Ascending aorta (tissue), 2 donors: Measurements from ENCODE around the gene TSSK2. TPM values are rescaled to one million over a fixed set of nuclear protein-coding genes. Genes with fewer than 3 reads are reported as not detected.

Experiments used
- DNase-seq, 2 donors: peaks; one replicate each; pipeline ENCODE4 v3.0.0-alpha.2; 2019; ENCODE audit warnings: low spot score in 2 of 2
- H3K27ac ChIP-seq, 2 donors: fragments of 200-600 bp; sonication (generic); one replicate each; pipeline ENCODE4 v1.5.1; 2016 to 2017; ENCODE audit warnings: mild to moderate bottlenecking in 1 of 2
- H3K27me3 ChIP-seq: fragments of 200-600 bp; sonication (generic); one replicate; pipeline ENCODE4 v1.5.1; 2017
- H3K36me3 ChIP-seq, 2 donors: fragments of 200-600 bp; sonication (generic); one replicate each; pipeline ENCODE4 v1.5.1; 2016
- H3K4me1 ChIP-seq, 2 donors: fragments of 200-600 bp; sonication (generic); one replicate each; pipeline ENCODE4 v1.5.1; 2016 to 2017; ENCODE audit warnings: mild to moderate bottlenecking in 1 of 2
- H3K4me3 ChIP-seq, 2 donors: fragments of 200-600 bp; sonication (generic); one replicate each; pipeline ENCODE4 v1.5.1; 2016 to 2017; ENCODE audit warnings: mild to moderate bottlenecking in 1 of 2
- H3K9me3 ChIP-seq, 2 donors: fragments of 200-600 bp; sonication (generic); one replicate each; pipeline ENCODE4 v1.5.1; 2016
- CTCF ChIP-seq, 3 experiments: fragments of 200-600 bp in 2 of 3; fragments of 450-650 bp in 1 of 3; sonication (generic) in 2 of 3; IDR thresholded peaks; one replicate each; pipeline ENCODE4 v1.5.1; 2016 to 2019; ENCODE audit warnings: antibody characterized with exemption in 3 of 3, mild to moderate bottlenecking in 1 of 3, moderate library complexity in 1 of 3
- intact Hi-C: fragments of 100-400 bp; cut with DNase I; formaldehyde crosslinking; loops from one replicate; pipeline ENCODE4 v1.15.1; 2023
- total RNA-seq: library from RNA; depleted of rRNA; stranded (reverse); fragments of >200 nt; gene quantifications from one replicate; pipeline ENCODE4 v1.1.0, GENCODE V29; 2016

Gene TSSK2
- total RNA-seq, 1 donor from 2014 or later: not detected

- TF ChIP-seq CTCF (IDR thresholded peaks at IDR 0.05): no peak
- Histone ChIP-seq H3K36me3 (peaks cover 13 to 28% of the 10 kb centered on the region in 2 donors), H3K9me3 (no peaks in the 10 kb centered on the region), H3K4me3 (no peak overlapping the region), H3K4me1 (no peaks in the 10 kb centered on the region), H3K27ac (no peak overlapping the region), H3K27me3 (no peaks in the 10 kb centered on the region)
- no peak for DNase-seq
- intact Hi-C loops: no loop called here
Measured at GRCh38 chr22:19090586-19091127, 40.5 kb upstream of the TSSK2 start.

- intact Hi-C loops: no loop called here
- Histone ChIP-seq H3K36me3 (peaks cover 11 to 19% of the 10 kb centered on the region in 2 donors), H3K27ac (no peak overlapping the region), H3K9me3 (no peaks in the 10 kb centered on the region), H3K4me1 (no peaks in the 10 kb centered on the region), H3K27me3 (no peaks in the 10 kb centered on the region), H3K4me3 (no peak overlapping the region)
- no peak for TF ChIP-seq CTCF (IDR thresholded peaks at IDR 0.05)
- DNase-seq: no peak
Measured at GRCh38 chr22:19092725-19093124, 38.4 kb upstream of the TSSK2 start.

DNA sequence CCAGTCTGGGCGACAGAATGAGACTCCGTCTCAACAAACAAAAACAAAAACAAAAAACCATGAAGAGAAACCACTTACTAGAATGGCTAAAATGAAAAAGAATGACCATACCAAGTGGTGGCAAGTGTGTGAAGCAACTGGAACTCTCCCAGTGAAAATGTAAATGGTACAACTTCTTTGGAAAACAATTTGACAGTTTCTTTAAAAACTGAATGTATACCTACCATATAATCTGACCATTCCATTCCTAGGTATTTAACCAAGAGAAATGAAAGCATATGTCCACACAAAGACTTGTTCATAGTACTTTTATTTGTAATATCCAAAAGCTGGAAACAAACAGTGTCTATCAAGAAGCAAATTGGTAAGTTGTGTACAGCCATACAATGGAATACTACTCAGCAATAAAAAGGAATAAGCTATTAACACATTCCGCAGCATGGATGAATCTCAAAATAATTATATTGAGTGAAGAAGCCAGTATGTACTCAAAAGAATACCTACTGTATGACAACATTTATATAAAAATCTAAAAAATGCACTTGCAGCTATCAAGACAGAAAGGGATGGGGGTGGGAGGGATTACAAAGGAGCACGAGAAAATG, 36.6 kb upstream of the TSSK2 start:
- Histone ChIP-seq H3K27ac (no peak overlapping the region), H3K36me3 (peaks cover 0 to 14% of the 10 kb centered on the region in 2 donors), H3K27me3 (no peaks in the 10 kb centered on the region), H3K4me3 (no peak overlapping the region), H3K9me3 (no peaks in the 10 kb centered on the region), H3K4me1 (no peaks in the 10 kb centered on the region)
- TF ChIP-seq CTCF (IDR thresholded peaks at IDR 0.05): no peak
- intact Hi-C loops: no loop called here
- DNase-seq: no peak

- Histone ChIP-seq H3K4me3 (no peak overlapping the region), H3K36me3 (peaks cover 0 to 14% of the 10 kb centered on the region in 2 donors), H3K4me1 (no peaks in the 10 kb centered on the region), H3K27me3 (no peaks in the 10 kb centered on the region), H3K9me3 (no peaks in the 10 kb centered on the region), H3K27ac (no peak overlapping the region)
- intact Hi-C loops: no loop called here
- DNase-seq: no peak
- TF ChIP-seq CTCF (IDR thresholded peaks at IDR 0.05): no peak
Measured at GRCh38 chr22:19096555-19096954, 34.6 kb upstream of the TSSK2 start.

GRCh38 chr22:19097518-19097917, 33.6 kb upstream of the TSSK2 start:
- Histone ChIP-seq H3K4me1 (no peaks in the 10 kb centered on the region), H3K27me3 (no peaks in the 10 kb centered on the region), H3K36me3 (peaks cover 0 to 14% of the 10 kb centered on the region in 2 donors), H3K9me3 (no peaks in the 10 kb centered on the region), H3K27ac (no peak overlapping the region), H3K4me3 (no peak overlapping the region)
- intact Hi-C loops: no loop called here
- TF ChIP-seq CTCF (IDR thresholded peaks at IDR 0.05): no peak
- no peak for DNase-seq
